GM23248 (cell line): ENCODE measurements around the gene TUNAR.

ENCODE experiments used
- EZH2 ChIP-seq: fragments of 200-600 bp; sonication (generic); IDR thresholded peaks from 2 replicates; pipeline ENCODE4 v1.6.1; 2018; ENCODE audit warnings: antibody characterized with exemption, mild to moderate bottlenecking; ENCODE audit not compliant: insufficient read depth, poor library complexity, severe bottlenecking
- EZH2phosphoT487 ChIP-seq: fragments of 200-600 bp; sonication (generic); IDR thresholded peaks from 2 replicates; pipeline ENCODE4 v1.6.1; 2018; ENCODE audit warnings: antibody characterized with exemption, moderate library complexity, mild to moderate bottlenecking, low read depth; ENCODE audit not compliant: insufficient read depth

DNA sequence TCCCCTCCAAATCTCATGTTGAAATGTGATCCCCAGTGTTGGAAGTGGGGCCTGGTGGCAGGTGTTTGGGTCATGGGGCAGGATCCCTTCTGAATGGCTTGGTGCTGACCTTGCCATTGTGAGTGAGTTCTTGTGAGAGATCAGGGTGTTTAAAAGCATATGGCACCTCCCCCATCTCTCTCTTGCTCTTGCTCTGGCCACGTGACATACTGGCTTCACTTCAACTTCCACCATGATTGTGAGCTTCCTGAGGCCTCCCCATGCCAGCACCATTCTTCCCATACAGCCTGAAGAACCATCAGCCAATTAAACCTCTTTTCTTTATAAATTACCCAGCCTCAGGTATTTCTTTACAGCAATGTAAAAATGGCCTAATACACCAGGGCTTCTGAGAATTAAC is 82.7 kb downstream of the TUNAR start:
- TF ChIP-seq EZH2, result no peak
- TF ChIP-seq EZH2phosphoT487, result no peak
